ENCODE data around the gene ZFP91.

ZFP91 gene

DNA sequence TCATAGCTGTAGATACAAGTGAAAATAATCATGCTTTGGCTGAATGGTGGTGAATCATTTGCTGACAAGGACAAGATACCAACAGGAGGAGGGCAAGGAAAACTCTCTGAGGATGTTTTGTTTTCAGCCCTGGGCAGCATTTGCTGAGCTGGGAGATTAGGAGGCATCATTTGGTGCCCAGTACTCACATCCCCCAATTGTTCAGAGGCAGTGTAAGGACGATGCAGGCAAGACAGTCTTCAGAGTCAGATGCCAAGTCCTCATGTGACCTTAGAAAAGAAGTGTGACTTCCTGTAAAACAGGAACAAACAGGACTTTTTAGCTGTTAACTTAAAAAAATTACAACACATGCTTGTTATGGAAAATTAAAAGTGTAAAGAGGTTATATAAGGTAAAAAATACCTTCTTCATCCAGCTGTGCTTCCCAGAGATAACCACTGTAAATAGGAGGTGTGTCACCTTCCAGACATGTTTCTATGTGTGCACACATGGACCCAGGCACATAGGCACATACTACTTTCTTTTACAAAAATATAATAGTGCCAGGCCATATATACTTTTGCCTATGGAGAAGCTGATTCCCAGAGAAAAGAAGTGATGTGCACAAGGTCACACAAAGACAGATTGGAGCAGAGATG lies 61.6 kb downstream of the ZFP91 start:
- TF ChIP-seq, protein P1, sequence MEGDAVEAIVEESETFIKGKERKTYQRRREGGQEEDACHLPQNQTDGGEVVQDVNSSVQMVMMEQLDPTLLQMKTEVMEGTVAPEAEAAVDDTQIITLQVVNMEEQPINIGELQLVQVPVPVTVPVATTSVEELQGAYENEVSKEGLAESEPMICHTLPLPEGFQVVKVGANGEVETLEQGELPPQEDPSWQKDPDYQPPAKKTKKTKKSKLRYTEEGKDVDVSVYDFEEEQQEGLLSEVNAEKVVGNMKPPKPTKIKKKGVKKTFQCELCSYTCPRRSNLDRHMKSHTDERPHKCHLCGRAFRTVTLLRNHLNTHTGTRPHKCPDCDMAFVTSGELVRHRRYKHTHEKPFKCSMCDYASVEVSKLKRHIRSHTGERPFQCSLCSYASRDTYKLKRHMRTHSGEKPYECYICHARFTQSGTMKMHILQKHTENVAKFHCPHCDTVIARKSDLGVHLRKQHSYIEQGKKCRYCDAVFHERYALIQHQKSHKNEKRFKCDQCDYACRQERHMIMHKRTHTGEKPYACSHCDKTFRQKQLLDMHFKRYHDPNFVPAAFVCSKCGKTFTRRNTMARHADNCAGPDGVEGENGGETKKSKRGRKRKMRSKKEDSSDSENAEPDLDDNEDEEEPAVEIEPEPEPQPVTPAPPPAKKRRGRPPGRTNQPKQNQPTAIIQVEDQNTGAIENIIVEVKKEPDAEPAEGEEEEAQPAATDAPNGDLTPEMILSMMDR (conservative IDR thresholded peaks at IDR 0.05; ENCODE audit: low read depth): no peak
- ChIA-PET CTCF (interaction anchor here (1.7 kb wide), 1 partner anchor 10 kb away, joined by 5 read pairs; no protein-coding TSS in a partner anchor), POLR2A (ENCODE audit: low non-redundant PET) (no interaction called here)
- no peak for DNase-seq (ENCODE audit: low spot score)
- no peak overlapping the region for H3K27ac ChIP-seq

DNA sequence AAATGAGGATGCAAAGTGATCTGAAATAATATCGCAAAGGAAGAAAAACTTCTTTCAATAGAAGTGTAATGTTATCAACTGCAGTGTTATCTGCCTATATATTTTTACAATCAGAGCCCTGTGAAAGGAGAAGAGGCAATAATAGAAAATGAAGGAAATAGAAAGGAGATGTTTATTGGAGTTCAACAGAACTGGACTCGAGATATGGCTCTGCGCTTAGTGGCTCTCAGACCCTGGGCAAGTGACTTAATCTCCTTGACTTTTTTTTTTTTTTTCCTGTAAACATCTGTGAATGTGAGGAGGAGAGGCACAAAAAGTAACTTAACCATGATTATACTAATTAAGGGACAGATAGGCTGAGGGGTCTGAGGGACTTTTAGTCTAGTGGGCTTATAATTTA lies 62.5 kb downstream of the ZFP91 start:
- CTCF ChIA-PET: no interaction called here
- POLR2A ChIA-PET (ENCODE audit: low non-redundant PET): no interaction called here
- TF ChIP-seq, protein P1 (conservative IDR thresholded peaks at IDR 0.05; ENCODE audit: low read depth): no peak
- no peak overlapping the region for H3K27ac ChIP-seq
- DNase-seq (ENCODE audit: low spot score): no peak

- H3K27ac ChIP-seq: no peak overlapping the region
- DNase-seq (ENCODE audit: low spot score): no peak
- TF ChIP-seq, protein P1 (conservative IDR thresholded peaks at IDR 0.05; ENCODE audit: low read depth): no peak
- POLR2A ChIA-PET (ENCODE audit: low non-redundant PET): no interaction called here
- CTCF ChIA-PET: no interaction called here
These were observed 63.1 kb downstream of the ZFP91 start for GRCh38 chr11:58641803-58642581.

DNA sequence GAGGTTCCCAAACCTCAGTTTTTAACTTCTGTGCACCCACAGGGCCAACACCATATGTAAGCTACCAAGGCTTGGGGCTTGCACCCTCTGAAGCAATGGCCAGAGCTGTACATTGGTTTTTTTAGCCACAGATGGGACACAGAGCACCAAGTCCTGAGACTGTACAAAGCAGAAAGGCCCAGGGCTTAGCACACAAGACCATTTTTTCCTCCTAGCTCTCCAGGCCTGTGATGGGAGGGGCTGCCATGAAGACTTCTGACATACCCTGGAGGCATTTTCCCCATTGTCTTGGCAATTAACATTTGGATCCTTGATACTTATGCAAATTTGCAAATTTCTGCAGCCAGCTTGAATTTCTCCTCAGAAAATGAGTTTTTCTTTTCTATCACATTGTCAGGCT lies 67.0 kb downstream of the ZFP91 start:
- TF ChIP-seq, protein P1 (conservative IDR thresholded peaks at IDR 0.05; ENCODE audit: low read depth): no peak
- ChIA-PET POLR2A (ENCODE audit: low non-redundant PET) (no interaction called here), CTCF (interaction anchor here (0.7 kb wide), 1 partner anchor 255 kb away, joined by 4 read pairs; no protein-coding TSS in a partner anchor)
- H3K27ac ChIP-seq: no peak overlapping the region
- no peak for DNase-seq (ENCODE audit: low spot score)

GRCh38 chr11:58647141-58647699 lies 68.4 kb downstream of the ZFP91 start:
- POLR2A ChIA-PET (ENCODE audit: low non-redundant PET): no interaction called here
- no peak for DNase-seq (ENCODE audit: low spot score)
- H3K27ac ChIP-seq: no peak overlapping the region
- TF ChIP-seq, protein P1 (conservative IDR thresholded peaks at IDR 0.05; ENCODE audit: low read depth): no peak
- CTCF ChIA-PET: no interaction called here

DNA sequence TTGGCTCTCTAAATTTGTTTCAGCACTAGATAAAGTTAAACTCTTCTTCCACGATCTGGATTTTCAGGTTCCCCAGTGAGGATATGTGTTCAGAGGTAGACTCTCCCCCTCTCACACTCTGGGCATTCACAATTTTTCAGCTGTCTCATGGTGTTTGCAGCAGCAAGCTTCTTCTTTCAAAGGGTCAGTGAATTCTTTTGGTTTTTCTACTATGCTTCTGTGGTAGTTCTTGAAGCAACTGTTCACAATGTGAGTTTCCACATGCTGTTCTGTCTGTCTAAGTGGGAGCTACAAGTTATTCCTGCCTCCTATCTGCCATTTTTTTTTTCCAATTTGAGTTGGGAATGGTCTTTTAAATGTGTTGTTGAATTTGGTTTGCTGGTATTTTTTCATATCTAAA lies 69.0 kb downstream of the ZFP91 start:
- POLR2A ChIA-PET (ENCODE audit: low non-redundant PET): no interaction called here
- H3K27ac ChIP-seq: no peak overlapping the region
- CTCF ChIA-PET: no interaction called here
- DNase-seq (ENCODE audit: low spot score): no peak
- TF ChIP-seq, protein P1 (conservative IDR thresholded peaks at IDR 0.05; ENCODE audit: low read depth): no peak
